ENCODE results near the gene H2AZ2.
"Not testable (repeated sequence)": the region's sequence is repeated elsewhere in the genome, so short reads cannot be mapped to it uniquely, and the experiment has no call there.

Gene H2AZ2

GRCh38 chr7:44853391-44853790 is 5.5 kb upstream of the H2AZ2 start:
- in situ Hi-C loops (cut with MboI; ENCODE audit: low sequenced_read_pairs, unreplicated experiment), result no loop called here
- no peak for TF ChIP-seq CTCF (IDR thresholded peaks at IDR 0.05; ENCODE audit: borderline replicate concordance, control extremely low read depth, extremely low read depth, insufficient read depth, missing control alignments)
- DNase-seq (ENCODE audit: low spot score), result no peak

- in situ Hi-C loops (cut with MboI; ENCODE audit: low sequenced_read_pairs, unreplicated experiment), result no loop called here
- TF ChIP-seq CTCF (IDR thresholded peaks at IDR 0.05; ENCODE audit: borderline replicate concordance, control extremely low read depth, extremely low read depth, insufficient read depth, missing control alignments), result no peak
- no peak for DNase-seq (ENCODE audit: low spot score)
Measured at GRCh38 chr7:44852590-44852989, 4.7 kb upstream of the H2AZ2 start.

GRCh38 chr7:44849885-44850544 is 2.1 kb upstream of the H2AZ2 start:
- no peak for DNase-seq (ENCODE audit: low spot score)
- in situ Hi-C loops (cut with MboI; ENCODE audit: low sequenced_read_pairs, unreplicated experiment), result loop anchor here (10.0 kb wide), 1 partner anchor 255 kb away; no protein-coding TSS in a partner anchor
- no peak for TF ChIP-seq CTCF (IDR thresholded peaks at IDR 0.05; ENCODE audit: borderline replicate concordance, control extremely low read depth, extremely low read depth, insufficient read depth, missing control alignments)

GRCh38 chr7:44849259-44849884 is 1.5 kb upstream of the H2AZ2 start:
- DNase-seq (ENCODE audit: low spot score), result no peak
- TF ChIP-seq CTCF (IDR thresholded peaks at IDR 0.05; ENCODE audit: borderline replicate concordance, control extremely low read depth, extremely low read depth, insufficient read depth, missing control alignments), result no peak
- in situ Hi-C loops (cut with MboI; ENCODE audit: low sequenced_read_pairs, unreplicated experiment), result loop anchor here (10.0 kb wide), 1 partner anchor 255 kb away; no protein-coding TSS in a partner anchor

- peak; percentile 89 for DNase-seq (ENCODE audit: low spot score)
- in situ Hi-C loops (cut with MboI; ENCODE audit: low sequenced_read_pairs, unreplicated experiment), result loop anchor here (10.0 kb wide), 1 partner anchor 253 kb away; no protein-coding TSS in a partner anchor
- TF ChIP-seq CTCF (IDR thresholded peaks at IDR 0.05; ENCODE audit: borderline replicate concordance, control extremely low read depth, extremely low read depth, insufficient read depth, missing control alignments), result peak; percentile 88
Measured at GRCh38 chr7:44847509-44847919, 373 bp downstream of the H2AZ2 start.

GRCh38 chr7:44846816-44847508 is 925 bp downstream of the H2AZ2 start:
- TF ChIP-seq CTCF (IDR thresholded peaks at IDR 0.05; ENCODE audit: borderline replicate concordance, control extremely low read depth, extremely low read depth, insufficient read depth, missing control alignments), result no peak
- no peak for DNase-seq (ENCODE audit: low spot score)
- in situ Hi-C loops (cut with MboI; ENCODE audit: low sequenced_read_pairs, unreplicated experiment), result loop anchor here (10.0 kb wide), 1 partner anchor 252 kb away; no protein-coding TSS in a partner anchor

- in situ Hi-C loops (cut with MboI; ENCODE audit: low sequenced_read_pairs, unreplicated experiment), result loop anchor here (10.0 kb wide), 1 partner anchor 252 kb away; no protein-coding TSS in a partner anchor
- DNase-seq (ENCODE audit: low spot score), result not testable (repeated sequence)
Measured at GRCh38 chr7:44846390-44846789, 1.5 kb downstream of the H2AZ2 start.

All from GM13976 (cell line).